DMS53 (cell line): ENCODE results near the gene RAB6A.
"Not testable (repeated sequence)": the region's sequence is repeated elsewhere in the genome, so short reads cannot be mapped to it uniquely, and the experiment has no call there.

ENCODE experiments used
- DNase-seq: peaks from one replicate; lab custom pipeline; 2025; lab: John Stamatoyannopoulos, UW

Gene RAB6A

GRCh38 chr11:73760679-73761402 lies at the start of gene RAB6A:
Gene RAB6A, minus strand, starts transcription at chr11:73761074. Its CDS starts 439 bp downstream, at chr11:73760635.
- DNase-seq: peak; percentile 100

GRCh38 chr11:73810637-73811036 lies 49.8 kb upstream of the RAB6A start:
- DNase-seq: no peak

GRCh38 chr11:73808052-73808451 lies 47.2 kb upstream of the RAB6A start:
- no peak for DNase-seq

- no peak for DNase-seq
These were observed 43.8 kb upstream of the RAB6A start for GRCh38 chr11:73804712-73805111.

- DNase-seq: no peak
These were observed 40.3 kb upstream of the RAB6A start for GRCh38 chr11:73801136-73801535.

GRCh38 chr11:73800276-73800806 lies 39.5 kb upstream of the RAB6A start:
- no peak for DNase-seq

- DNase-seq: no peak
These were observed 36.6 kb upstream of the RAB6A start for GRCh38 chr11:73797457-73797856.

GRCh38 chr11:73795925-73796632 lies 35.2 kb upstream of the RAB6A start:
- DNase-seq: no peak

GRCh38 chr11:73792584-73792983 lies 31.7 kb upstream of the RAB6A start:
- no peak for DNase-seq

GRCh38 chr11:73789279-73789670 lies 28.4 kb upstream of the RAB6A start:
- DNase-seq: peak; percentile 45

- DNase-seq: peak; percentile 100
These were observed 27.0 kb upstream of the RAB6A start, which contains the start of gene MRPL48 for GRCh38 chr11:73787643-73788558. Gene MRPL48, plus strand, starts transcription at chr11:73787874. Its CDS starts 98 bp downstream, at chr11:73787972.

- DNase-seq: peak; percentile 59
These were observed 26.3 kb upstream of the RAB6A start for GRCh38 chr11:73787051-73787642.

GRCh38 chr11:73785467-73785866 lies 24.6 kb upstream of the RAB6A start:
- not testable (repeated sequence) for DNase-seq

GRCh38 chr11:73784734-73785133 lies 23.9 kb upstream of the RAB6A start:
- no peak for DNase-seq

GRCh38 chr11:73784080-73784634 lies 23.3 kb upstream of the RAB6A start:
- DNase-seq: peak; percentile 84

GRCh38 chr11:73783483-73784020 lies 22.7 kb upstream of the RAB6A start:
- no peak for DNase-seq

- DNase-seq: no peak
These were observed 20.4 kb upstream of the RAB6A start for GRCh38 chr11:73781303-73781702.

- DNase-seq: peak; percentile 100
These were observed 18.4 kb upstream of the RAB6A start for GRCh38 chr11:73779084-73779902.

GRCh38 chr11:73770811-73771210 lies 9.9 kb upstream of the RAB6A start:
- peak; percentile 28 for DNase-seq

GRCh38 chr11:73766763-73767162 lies 5.9 kb upstream of the RAB6A start:
- DNase-seq: no peak
